ENCODE data around the gene ZNF234.

- no peak for TF ChIP-seq SUZ12 (IDR thresholded peaks at IDR 0.05)
- TF ChIP-seq SP1 (IDR thresholded peaks at IDR 0.05): no peak
- TF ChIP-seq ZNF384 (IDR thresholded peaks at IDR 0.05): no peak
- TF ChIP-seq FOXM1 (IDR thresholded peaks at IDR 0.05; ENCODE audit: borderline replicate concordance): no peak
- TF ChIP-seq NFRKB (IDR thresholded peaks at IDR 0.05): no peak
- no peak for TF ChIP-seq HDGF (IDR thresholded peaks at IDR 0.05; ENCODE audit: borderline replicate concordance)
- no peak for TF ChIP-seq ELF4 (IDR thresholded peaks at IDR 0.05)
- no peak for TF ChIP-seq FOXK2 (IDR thresholded peaks at IDR 0.05)
- TF ChIP-seq ARNT (IDR thresholded peaks at IDR 0.05): no peak
- TF ChIP-seq, protein P1, sequence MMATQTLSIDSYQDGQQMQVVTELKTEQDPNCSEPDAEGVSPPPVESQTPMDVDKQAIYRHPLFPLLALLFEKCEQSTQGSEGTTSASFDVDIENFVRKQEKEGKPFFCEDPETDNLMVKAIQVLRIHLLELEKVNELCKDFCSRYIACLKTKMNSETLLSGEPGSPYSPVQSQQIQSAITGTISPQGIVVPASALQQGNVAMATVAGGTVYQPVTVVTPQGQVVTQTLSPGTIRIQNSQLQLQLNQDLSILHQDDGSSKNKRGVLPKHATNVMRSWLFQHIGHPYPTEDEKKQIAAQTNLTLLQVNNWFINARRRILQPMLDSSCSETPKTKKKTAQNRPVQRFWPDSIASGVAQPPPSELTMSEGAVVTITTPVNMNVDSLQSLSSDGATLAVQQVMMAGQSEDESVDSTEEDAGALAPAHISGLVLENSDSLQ (IDR thresholded peaks at IDR 0.05): no peak
- no peak for TF ChIP-seq BHLHE40 (IDR thresholded peaks at IDR 0.05; ENCODE audit: borderline replicate concordance)
- TF ChIP-seq TARDBP (IDR thresholded peaks at IDR 0.05): no peak
Observed at GRCh38 chr19:44164327-44164672, 22.9 kb downstream of the ZNF234 start.

All from HEK293T (cell line).